ENCODE data around the gene NAALADL1.

The NAALADL1 gene

GRCh38 chr11:65003282-65003681 is 55.1 kb downstream of the NAALADL1 start:
- no peak overlapping the region for H3K4me3 ChIP-seq (ENCODE audit: low read depth, low read length)

DNA sequence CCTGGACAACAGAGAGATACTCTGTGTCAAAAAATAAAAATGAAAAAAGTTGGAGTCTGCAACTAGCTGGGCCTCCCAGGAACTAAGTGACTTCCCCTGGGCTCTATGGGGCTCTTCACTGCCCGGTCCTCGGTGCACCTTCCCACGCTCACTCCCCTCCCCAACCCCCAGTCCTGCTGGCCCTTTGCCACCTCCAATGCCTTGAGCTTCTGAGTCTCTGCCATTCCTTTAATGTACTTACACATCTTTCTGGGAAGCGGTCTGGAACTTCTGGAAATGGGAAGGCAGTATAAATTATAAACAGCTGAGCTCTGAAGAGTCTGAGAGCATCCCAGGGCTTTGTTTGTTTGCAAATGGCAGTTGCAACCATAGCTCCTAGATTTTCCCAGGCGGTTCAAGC is 55.6 kb downstream of the NAALADL1 start:
- TF ChIP-seq, protein P1, sequence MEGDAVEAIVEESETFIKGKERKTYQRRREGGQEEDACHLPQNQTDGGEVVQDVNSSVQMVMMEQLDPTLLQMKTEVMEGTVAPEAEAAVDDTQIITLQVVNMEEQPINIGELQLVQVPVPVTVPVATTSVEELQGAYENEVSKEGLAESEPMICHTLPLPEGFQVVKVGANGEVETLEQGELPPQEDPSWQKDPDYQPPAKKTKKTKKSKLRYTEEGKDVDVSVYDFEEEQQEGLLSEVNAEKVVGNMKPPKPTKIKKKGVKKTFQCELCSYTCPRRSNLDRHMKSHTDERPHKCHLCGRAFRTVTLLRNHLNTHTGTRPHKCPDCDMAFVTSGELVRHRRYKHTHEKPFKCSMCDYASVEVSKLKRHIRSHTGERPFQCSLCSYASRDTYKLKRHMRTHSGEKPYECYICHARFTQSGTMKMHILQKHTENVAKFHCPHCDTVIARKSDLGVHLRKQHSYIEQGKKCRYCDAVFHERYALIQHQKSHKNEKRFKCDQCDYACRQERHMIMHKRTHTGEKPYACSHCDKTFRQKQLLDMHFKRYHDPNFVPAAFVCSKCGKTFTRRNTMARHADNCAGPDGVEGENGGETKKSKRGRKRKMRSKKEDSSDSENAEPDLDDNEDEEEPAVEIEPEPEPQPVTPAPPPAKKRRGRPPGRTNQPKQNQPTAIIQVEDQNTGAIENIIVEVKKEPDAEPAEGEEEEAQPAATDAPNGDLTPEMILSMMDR (IDR thresholded peaks at IDR 0.05; ENCODE audit: borderline replicate concordance, insufficient read depth, low read depth, low read length), result no peak
- no peak overlapping the region for H3K4me3 ChIP-seq (ENCODE audit: low read depth, low read length)

More at GRCh38 chr11:65003282-65003681, 55.1 kb downstream of the NAALADL1 start:
- TF ChIP-seq, protein P1 (IDR thresholded peaks at IDR 0.05; ENCODE audit: borderline replicate concordance, insufficient read depth, low read depth, low read length), result no peak

DNA sequence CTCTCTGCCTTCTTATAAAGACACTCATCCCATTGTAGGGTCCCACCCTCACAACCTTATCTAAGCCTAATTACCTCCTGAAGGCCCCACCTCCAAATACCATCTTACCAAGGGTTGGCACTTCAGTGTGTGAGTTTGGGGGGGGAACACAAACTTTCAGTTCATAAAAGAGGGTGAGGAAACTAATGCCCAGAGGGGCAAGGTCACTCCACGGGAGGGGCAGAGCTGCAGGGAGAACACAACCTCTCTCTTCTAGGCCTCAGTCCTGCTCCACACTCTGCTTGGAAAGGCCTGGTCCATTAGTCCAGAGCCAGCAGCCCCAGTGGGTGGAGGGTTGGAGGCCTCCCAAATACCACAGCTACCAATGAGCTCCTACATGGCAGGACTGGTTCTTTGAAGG is 58.9 kb downstream of the NAALADL1 start:
- H3K4me3 ChIP-seq (ENCODE audit: low read depth, low read length), result no peak overlapping the region
- TF ChIP-seq, protein P1 (IDR thresholded peaks at IDR 0.05; ENCODE audit: borderline replicate concordance, insufficient read depth, low read depth, low read length), result no peak

GRCh38 chr11:64998690-64999431 is 59.5 kb downstream of the NAALADL1 start:
- TF ChIP-seq, protein P1 (IDR thresholded peaks at IDR 0.05; ENCODE audit: borderline replicate concordance, insufficient read depth, low read depth, low read length), result no peak
- no peak overlapping the region for H3K4me3 ChIP-seq (ENCODE audit: low read depth, low read length)

GRCh38 chr11:64998141-64998540 is 60.2 kb downstream of the NAALADL1 start:
- H3K4me3 ChIP-seq (ENCODE audit: low read depth, low read length), result no peak overlapping the region
- TF ChIP-seq, protein P1 (IDR thresholded peaks at IDR 0.05; ENCODE audit: borderline replicate concordance, insufficient read depth, low read depth, low read length), result no peak

GRCh38 chr11:64996710-64997380 is 61.5 kb downstream of the NAALADL1 start, which contains the start of gene BATF2:
TSS of gene BATF2 (minus strand) at chr11:64996971. CDS start at chr11:64996914, 57 bp downstream.
- no peak within 1 kb of the TSS for H3K4me3 ChIP-seq (ENCODE audit: low read depth, low read length)
- TF ChIP-seq, protein P1 (IDR thresholded peaks at IDR 0.05; ENCODE audit: borderline replicate concordance, insufficient read depth, low read depth, low read length), result peak; percentile 40; the same call in 1 of the 2 replicates

All from GM12875 (cell line).